Osteocyte (in vitro differentiated cells): ENCODE measurements around the gene NME3. TPM values are rescaled to one million over a fixed set of nuclear protein-coding genes. Genes with fewer than 3 reads are reported as not detected.

Experiments
- DNase-seq: peaks from one replicate; pipeline ENCODE4 v3.0.0; 2021; ENCODE audit warnings: mixed read lengths; ENCODE audit not compliant: unreplicated experiment; ENCODE audit errors: extremely low spot score
- H3K27ac Mint-ChIP-seq: one replicate; pipeline ENCODE4 v1.8.0; 2021; ENCODE audit warnings: mild to moderate bottlenecking, mixed read lengths; ENCODE audit not compliant: unreplicated experiment
- H3K27me3 Mint-ChIP-seq: one replicate; pipeline ENCODE4 v1.8.0; 2021; ENCODE audit warnings: mixed read lengths; ENCODE audit not compliant: unreplicated experiment
- H3K36me3 Mint-ChIP-seq: one replicate; pipeline ENCODE4 v1.8.0; 2021; ENCODE audit warnings: mixed read lengths; ENCODE audit not compliant: unreplicated experiment
- H3K4me1 Mint-ChIP-seq: one replicate; pipeline ENCODE4 v1.8.0; 2021; ENCODE audit warnings: mixed read lengths; ENCODE audit not compliant: unreplicated experiment
- H3K4me3 Mint-ChIP-seq: one replicate; pipeline ENCODE4 v1.8.0; 2021; ENCODE audit warnings: mild to moderate bottlenecking, moderate library complexity, mixed read lengths; ENCODE audit not compliant: unreplicated experiment
- H3K9me3 Mint-ChIP-seq: one replicate; pipeline ENCODE4 v1.8.0; 2021; ENCODE audit warnings: mixed read lengths; ENCODE audit not compliant: unreplicated experiment
- CTCF ChIP-seq: fragments of 200-600 bp; sonication (generic); IDR thresholded peaks from 2 replicates; pipeline ENCODE4 v1.5.0; 2021; ENCODE audit warnings: antibody characterized with exemption, mild to moderate bottlenecking, moderate library complexity
- total RNA-seq: library from RNA; stranded (reverse); gene quantifications from 2 replicates; pipeline ENCODE4 v1.2.1, GENCODE V29; 2021

NME3 gene
- total RNA-seq, 1 donor from 2014 or later = 45.8 TPM

GRCh38 chr16:1729445-1729844, 41.9 kb downstream of the NME3 start:
- DNase-seq = no peak
- Mint-ChIP-seq H3K27me3 (no peaks in the 10 kb centered on the region), H3K36me3 (peaks cover 25% of the 10 kb centered on the region), H3K4me1 (peaks cover 3% of the 10 kb centered on the region), H3K27ac (no peak overlapping the region), H3K4me3 (no peak overlapping the region), H3K9me3 (no peaks in the 10 kb centered on the region)
- no peak for TF ChIP-seq CTCF

- H3K36me3 Mint-ChIP-seq = peaks cover 25% of the 10 kb centered on the region
- no peak for TF ChIP-seq CTCF
- peaks cover 3% of the 10 kb centered on the region for H3K4me1 Mint-ChIP-seq
- H3K27me3 Mint-ChIP-seq = no peaks in the 10 kb centered on the region
- no peak overlapping the region for H3K4me3 Mint-ChIP-seq
- H3K27ac Mint-ChIP-seq = no peak overlapping the region
- no peak for DNase-seq
- H3K9me3 Mint-ChIP-seq = no peaks in the 10 kb centered on the region
Measured at GRCh38 chr16:1729026-1729425, 42.3 kb downstream of the NME3 start.

- peaks cover 25% of the 10 kb centered on the region for H3K36me3 Mint-ChIP-seq
- H3K27ac Mint-ChIP-seq = no peak overlapping the region
- no peak for DNase-seq
- H3K4me3 Mint-ChIP-seq = no peak overlapping the region
- TF ChIP-seq CTCF = no peak
- no peaks in the 10 kb centered on the region for H3K9me3 Mint-ChIP-seq
- no peaks in the 10 kb centered on the region for H3K27me3 Mint-ChIP-seq
- peaks cover 11% of the 10 kb centered on the region for H3K4me1 Mint-ChIP-seq
Measured at GRCh38 chr16:1727651-1728624, 43.4 kb downstream of the NME3 start.

GRCh38 chr16:1726661-1727502, 44.5 kb downstream of the NME3 start:
- Mint-ChIP-seq H3K27me3 (no peaks in the 10 kb centered on the region), H3K4me3 (no peak overlapping the region), H3K4me1 (peaks cover 17% of the 10 kb centered on the region), H3K9me3 (no peaks in the 10 kb centered on the region), H3K27ac (no peak overlapping the region), H3K36me3 (peaks cover 20% of the 10 kb centered on the region)
- no peak for TF ChIP-seq CTCF
- DNase-seq = no peak

- no peaks in the 10 kb centered on the region for H3K27me3 Mint-ChIP-seq
- no peak for TF ChIP-seq CTCF
- DNase-seq = no peak
- no peak overlapping the region for H3K27ac Mint-ChIP-seq
- peaks cover 28% of the 10 kb centered on the region for H3K4me1 Mint-ChIP-seq
- H3K36me3 Mint-ChIP-seq = peaks cover 15% of the 10 kb centered on the region
- H3K4me3 Mint-ChIP-seq = no peak overlapping the region
- H3K9me3 Mint-ChIP-seq = no peaks in the 10 kb centered on the region
Measured at GRCh38 chr16:1724491-1724890, 46.9 kb downstream of the NME3 start.
